CD4-positive, CD25-positive, alpha-beta regulatory T cell (primary cell): ENCODE data around the gene PLA2R1. TPM values are rescaled to one million over a fixed set of nuclear protein-coding genes. Genes with fewer than 3 reads are reported as not detected.

Source experiments
- ATAC-seq, 2 donors: fragments of 150-1000 bp; cut with Tn5 transposase; one replicate each; pipeline ENCODE4 v1.10.0; 2021; ENCODE audit warnings: low read depth in 2 of 2, moderate number of reproducible peaks in 2 of 2, moderate library complexity in 1 of 2
- DNase-seq, 3 donors: peaks; one replicate each; pipeline versions ENCODE4 v3.0.0 to v3.0.0-alpha.2; 2012 to 2022; ENCODE audit warnings: mixed read lengths in 1 of 3
- H3K27ac ChIP-seq: one replicate; pipeline ENCODE4 v1.7.0; 2013; ENCODE audit warnings: mild to moderate bottlenecking, low read length; ENCODE audit not compliant: insufficient read depth, poor library complexity, severe bottlenecking
- H3K27me3 ChIP-seq: one replicate; pipeline ENCODE4 v1.7.0; 2013; ENCODE audit warnings: low read length; ENCODE audit not compliant: control insufficient read depth, insufficient read depth
- H3K36me3 ChIP-seq: one replicate; pipeline ENCODE4 v1.7.0; 2013; ENCODE audit warnings: mild to moderate bottlenecking, low read length, moderate library complexity; ENCODE audit not compliant: control insufficient read depth, insufficient read depth
- H3K4me1 ChIP-seq: 2 replicates; pipeline ENCODE4 v1.7.0; 2013; ENCODE audit warnings: mild to moderate bottlenecking, low read length; ENCODE audit not compliant: insufficient read depth, control insufficient read depth, poor library complexity, severe bottlenecking
- H3K4me3 ChIP-seq: one replicate; pipeline ENCODE4 v1.7.0; 2013; ENCODE audit warnings: low read depth, mild to moderate bottlenecking, low read length, moderate library complexity
- H3K9me3 ChIP-seq, 2 experiments: 1 replicate in 1 of 2; 2 replicates in 1 of 2; pipeline ENCODE4 v1.7.0; 2013; ENCODE audit warnings: low read length in 2 of 2, mild to moderate bottlenecking in 1 of 2, moderate library complexity in 1 of 2; ENCODE audit not compliant: control insufficient read depth in 2 of 2
- H3K27ac Mint-ChIP-seq, 3 donors: one replicate each; pipeline ENCODE4 v1.8.0; 2020 to 2022; ENCODE audit warnings: mild to moderate bottlenecking in 3 of 3, mixed read lengths in 3 of 3, moderate library complexity in 2 of 3
- H3K27me3 Mint-ChIP-seq: one replicate; pipeline ENCODE4 v1.8.0; 2022; ENCODE audit warnings: mild to moderate bottlenecking, mixed read lengths
- H3K36me3 Mint-ChIP-seq: one replicate; pipeline ENCODE4 v1.8.0; 2020; ENCODE audit warnings: mixed read lengths
- H3K4me1 Mint-ChIP-seq, 4 donors: one replicate each; pipeline ENCODE4 v1.8.0; 2020 to 2022; ENCODE audit warnings: mixed read lengths in 4 of 4, mild to moderate bottlenecking in 1 of 4
- H3K4me3 Mint-ChIP-seq, 4 donors: one replicate each; pipeline ENCODE4 v1.8.0; 2020 to 2022; ENCODE audit warnings: mild to moderate bottlenecking in 4 of 4, mixed read lengths in 4 of 4, moderate library complexity in 3 of 4
- H3K9me3 Mint-ChIP-seq, 7 donors: one replicate each; pipeline ENCODE4 v1.8.0; 2020 to 2022; ENCODE audit warnings: mixed read lengths in 7 of 7, mild to moderate bottlenecking in 3 of 7, moderate library complexity in 2 of 7
- polyA plus RNA-seq, 4 donors: library from polyadenylated mRNA; unstranded; fragments of 300-500 nt; fragmentation: Illumina TruSeq; gene quantifications; one replicate each; pipeline ENCODE4 v1.2.3, GENCODE V29; 2021
- total RNA-seq: library from RNA; stranded (reverse); gene quantifications from one replicate; pipeline ENCODE4 v1.2.3, GENCODE V29; 2022

PLA2R1 gene
- total and polyA plus RNA-seq, 5 donors from 2014 or later: not detected

DNA sequence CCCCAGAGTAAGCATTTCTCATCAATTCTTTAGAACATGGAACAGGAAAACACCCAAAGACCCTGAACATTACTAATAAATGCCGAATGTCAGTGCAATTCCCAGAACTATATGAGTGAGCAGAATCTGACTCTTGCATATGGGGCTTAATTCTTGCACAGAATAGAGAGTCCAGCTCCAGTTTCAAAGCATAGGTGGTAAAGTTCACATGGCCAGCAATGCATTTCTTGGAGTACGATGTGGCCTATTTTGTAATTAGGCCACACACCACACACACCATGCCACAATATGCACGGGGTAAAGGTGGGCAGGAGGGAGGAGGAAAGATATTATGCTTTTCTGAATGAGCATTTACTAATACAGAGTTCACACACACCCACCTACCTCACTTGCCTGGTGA is 56.5 kb downstream of the PLA2R1 start:
- Mint-ChIP-seq H3K36me3 (no peaks in the 10 kb centered on the region), H3K9me3 (peaks cover 0 to 3% (median 0%) of the 10 kb centered on the region in 7 donors), H3K27me3 (peaks cover 24% of the 10 kb centered on the region), H3K4me3 (no peak overlapping the region), H3K27ac (no peak overlapping the region), H3K4me1 (no peaks in the 10 kb centered on the region)
- no peak for ATAC-seq
- Histone ChIP-seq H3K27me3 (peaks cover 2% of the 10 kb centered on the region), H3K36me3 (no peaks in the 10 kb centered on the region), H3K27ac (no peak overlapping the region), H3K4me1 (no peaks in the 10 kb centered on the region), H3K4me3 (no peak overlapping the region), H3K9me3 (no peaks in the 10 kb centered on the region)
- no peak for DNase-seq

DNA sequence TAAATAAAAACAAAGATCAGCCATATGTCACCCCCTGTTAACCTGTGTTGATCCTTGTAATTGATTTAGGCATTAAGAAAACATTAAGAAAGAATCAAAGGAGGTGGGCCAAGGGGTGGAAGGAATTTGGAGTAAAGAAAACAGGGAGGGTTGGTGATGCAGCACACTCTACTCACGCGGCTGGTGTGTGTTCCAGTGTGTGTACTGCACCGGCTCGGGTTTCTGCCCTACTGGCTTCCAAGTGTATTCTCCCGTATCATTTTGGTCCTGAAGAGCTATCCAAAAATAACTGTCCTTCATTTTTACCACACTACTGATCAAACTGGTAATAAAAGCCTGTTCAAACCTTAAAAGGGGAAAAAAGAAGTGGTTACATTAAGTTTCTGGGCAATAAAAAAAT is 56.9 kb downstream of the PLA2R1 start:
- ATAC-seq: no peak
- H3K27me3 Mint-ChIP-seq: peaks cover 26% of the 10 kb centered on the region

DNA sequence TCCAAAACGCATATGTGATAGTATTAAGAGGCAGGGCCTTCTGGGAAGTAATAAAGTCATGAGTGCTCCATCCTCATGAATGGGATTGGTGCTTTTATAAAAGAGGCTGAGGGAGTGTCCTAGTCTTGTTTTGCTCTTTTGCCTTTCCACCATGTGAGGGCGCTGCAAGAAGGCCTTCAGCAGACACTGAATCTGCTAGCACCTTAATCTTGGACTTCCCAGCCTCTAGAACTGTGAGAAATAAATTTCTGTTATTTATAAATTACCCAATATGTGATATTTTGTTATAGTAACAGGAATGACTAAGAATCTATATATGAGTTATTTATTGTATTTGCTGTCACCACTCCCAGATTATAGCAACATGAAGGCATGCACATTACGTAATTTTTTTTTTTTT is 63.5 kb downstream of the PLA2R1 start:
- Histone ChIP-seq H3K4me3 (no peak overlapping the region), H3K4me1 (no peaks in the 10 kb centered on the region), H3K27me3 (peaks cover 9% of the 10 kb centered on the region), H3K9me3 (no peaks in the 10 kb centered on the region), H3K27ac (no peak overlapping the region), H3K36me3 (no peaks in the 10 kb centered on the region)
- H3K4me1 Mint-ChIP-seq: no peaks in the 10 kb centered on the region
- H3K27me3 Mint-ChIP-seq: peaks cover 33% of the 10 kb centered on the region
- ATAC-seq (no peak), DNase-seq (no peak)
- peaks cover 0 to 4% (median 0%) of the 10 kb centered on the region in 7 donors for H3K9me3 Mint-ChIP-seq
- H3K4me3 Mint-ChIP-seq: no peak overlapping the region
- no peaks in the 10 kb centered on the region for H3K36me3 Mint-ChIP-seq
- H3K27ac Mint-ChIP-seq: no peak overlapping the region

More for the DNA sequence above, 56.9 kb downstream of the PLA2R1 start:
- Mint-ChIP-seq H3K4me1 (no peaks in the 10 kb centered on the region), H3K9me3 (peaks cover 0 to 3% (median 0%) of the 10 kb centered on the region in 7 donors), H3K36me3 (no peaks in the 10 kb centered on the region), H3K27ac (no peak overlapping the region), H3K4me3 (no peak overlapping the region)
- no peak for DNase-seq
- Histone ChIP-seq H3K9me3 (no peaks in the 10 kb centered on the region), H3K4me1 (no peaks in the 10 kb centered on the region), H3K27me3 (peaks cover 2% of the 10 kb centered on the region), H3K4me3 (no peak overlapping the region), H3K27ac (no peak overlapping the region), H3K36me3 (no peaks in the 10 kb centered on the region)

DNA sequence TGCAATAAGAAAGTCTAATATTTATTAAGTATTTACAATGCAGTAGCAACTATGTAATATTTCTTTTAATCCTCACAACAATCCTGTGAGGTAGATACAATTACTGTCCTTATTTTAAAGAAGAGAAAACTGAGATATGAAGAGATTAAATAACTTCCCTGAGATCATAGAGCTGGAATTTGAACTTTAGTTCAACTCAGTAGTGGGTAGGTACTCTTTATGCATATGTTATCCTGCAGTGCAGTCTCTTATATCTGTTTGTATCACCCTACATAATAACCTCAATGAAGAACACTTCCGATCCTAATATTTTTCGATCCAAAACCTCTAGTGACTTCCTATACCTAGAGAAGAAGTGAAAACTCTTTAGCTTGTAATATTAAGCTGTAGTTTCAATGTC is 64.2 kb downstream of the PLA2R1 start:
- H3K9me3 Mint-ChIP-seq: peaks cover 0 to 4% (median 0%) of the 10 kb centered on the region in 7 donors
- peaks cover 12% of the 10 kb centered on the region for H3K27me3 ChIP-seq
- H3K27ac ChIP-seq: no peak overlapping the region
- no peaks in the 10 kb centered on the region for H3K36me3 ChIP-seq
- H3K4me3 Mint-ChIP-seq: no peak overlapping the region
- no peaks in the 10 kb centered on the region for H3K36me3 Mint-ChIP-seq
- no peak overlapping the region for H3K27ac Mint-ChIP-seq
- DNase-seq (no peak), ATAC-seq (no peak)
- H3K4me1 ChIP-seq: no peaks in the 10 kb centered on the region
- H3K27me3 Mint-ChIP-seq: peaks cover 29% of the 10 kb centered on the region
- no peak overlapping the region for H3K4me3 ChIP-seq
- no peaks in the 10 kb centered on the region for H3K9me3 ChIP-seq
- H3K4me1 Mint-ChIP-seq: no peaks in the 10 kb centered on the region

DNA sequence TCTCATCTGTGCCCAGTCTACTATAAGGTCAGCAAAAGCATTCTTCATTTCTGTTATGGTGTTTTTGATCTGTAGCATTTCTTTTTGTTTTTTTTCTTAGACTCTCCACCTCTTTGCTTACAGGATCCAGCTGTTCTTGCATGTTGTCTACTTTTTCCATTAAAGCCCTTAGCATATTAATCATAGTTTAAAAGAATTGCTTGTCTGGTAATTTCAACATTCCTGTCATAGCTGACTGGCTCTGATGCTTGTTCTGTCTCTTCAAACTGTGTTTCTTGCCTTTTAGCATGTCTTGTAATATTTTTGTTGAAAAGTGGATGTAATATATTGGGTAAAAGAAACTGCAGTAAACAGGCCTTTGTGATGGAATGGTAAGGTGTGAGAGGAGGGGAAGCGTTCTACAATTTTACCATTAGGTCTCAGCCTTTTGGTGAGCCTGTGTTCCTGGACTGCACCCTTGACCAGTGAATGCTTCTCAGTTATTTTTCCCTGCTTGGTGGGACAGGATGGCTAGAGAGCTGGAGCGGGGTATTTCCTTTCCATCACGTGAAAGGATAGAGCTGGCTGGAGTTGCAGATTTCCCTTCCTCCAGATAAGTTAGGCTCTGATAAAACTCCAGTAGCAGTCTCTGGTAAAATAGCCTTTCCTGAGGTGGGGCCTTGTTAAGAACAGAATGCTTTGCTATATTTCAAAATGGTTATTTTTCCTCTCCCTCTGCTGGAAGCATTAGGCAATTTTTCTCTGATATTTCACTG is 65.4 kb downstream of the PLA2R1 start:
- peaks cover 0 to 4% (median 0%) of the 10 kb centered on the region in 7 donors for H3K9me3 Mint-ChIP-seq
- ATAC-seq: no peak
- no peak overlapping the region for H3K27ac ChIP-seq
- H3K36me3 Mint-ChIP-seq: no peaks in the 10 kb centered on the region
- no peaks in the 10 kb centered on the region for H3K9me3 ChIP-seq
- H3K27ac Mint-ChIP-seq: no peak overlapping the region
- H3K27me3 ChIP-seq: peaks cover 12% of the 10 kb centered on the region
- H3K4me3 ChIP-seq: no peak overlapping the region
- DNase-seq: no peak
- H3K4me1 Mint-ChIP-seq: no peaks in the 10 kb centered on the region
- H3K4me3 Mint-ChIP-seq: no peak overlapping the region
- no peaks in the 10 kb centered on the region for H3K4me1 ChIP-seq
- peaks cover 34% of the 10 kb centered on the region for H3K27me3 Mint-ChIP-seq
- no peaks in the 10 kb centered on the region for H3K36me3 ChIP-seq

DNA sequence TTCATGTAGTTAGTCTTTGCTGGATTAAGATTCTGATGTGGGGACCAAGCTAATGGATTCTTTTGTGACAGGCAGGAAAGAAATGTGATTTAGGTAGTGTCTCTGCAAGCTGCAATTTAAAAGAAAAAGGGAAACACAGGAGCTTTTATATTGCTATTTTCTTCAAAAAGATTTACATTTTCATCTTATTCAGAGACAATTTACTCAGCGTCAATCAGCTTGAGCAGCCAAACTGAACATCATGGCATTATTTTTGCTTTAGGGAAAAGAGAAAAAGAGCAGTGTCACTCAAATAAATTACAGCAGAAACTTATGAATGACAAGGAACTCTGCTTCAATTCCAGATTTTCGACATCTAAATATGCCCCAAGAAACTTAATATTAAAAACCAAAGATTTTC is 67.4 kb downstream of the PLA2R1 start:
- DNase-seq: no peak
- no peaks in the 10 kb centered on the region for H3K36me3 Mint-ChIP-seq
- peaks cover 0 to 4% (median 0%) of the 10 kb centered on the region in 7 donors for H3K9me3 Mint-ChIP-seq
- H3K27ac ChIP-seq: no peak overlapping the region
- H3K4me1 ChIP-seq: no peaks in the 10 kb centered on the region
- H3K4me1 Mint-ChIP-seq: no peaks in the 10 kb centered on the region
- peaks cover 9% of the 10 kb centered on the region for H3K27me3 ChIP-seq
- H3K4me3 Mint-ChIP-seq: no peak overlapping the region
- H3K36me3 ChIP-seq: no peaks in the 10 kb centered on the region
- no peaks in the 10 kb centered on the region for H3K9me3 ChIP-seq
- no peak overlapping the region for H3K4me3 ChIP-seq
- no peak overlapping the region for H3K27ac Mint-ChIP-seq
- peaks cover 22% of the 10 kb centered on the region for H3K27me3 Mint-ChIP-seq
- ATAC-seq: no peak

DNA sequence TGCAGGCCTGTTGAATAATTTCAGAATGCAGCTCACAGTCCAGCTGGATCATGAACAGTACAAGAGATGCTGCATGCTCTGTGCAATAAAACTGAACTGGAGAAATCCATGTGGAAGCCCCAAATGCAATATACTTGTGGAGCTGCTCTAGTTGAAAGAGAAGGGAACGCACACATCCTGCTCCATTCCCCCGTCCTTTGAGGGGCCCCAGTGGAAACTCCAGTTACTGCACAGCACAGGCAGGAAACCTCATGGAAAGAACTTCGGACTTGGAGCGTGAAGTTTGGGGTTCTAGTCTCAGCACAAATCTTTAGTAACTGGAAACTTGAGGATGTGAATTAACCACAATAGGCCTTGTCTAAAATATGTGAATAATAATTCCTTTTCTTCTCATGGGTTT is 73.2 kb downstream of the PLA2R1 start:
- Mint-ChIP-seq H3K27me3 (peaks cover 23% of the 10 kb centered on the region), H3K36me3 (no peaks in the 10 kb centered on the region)

DNA sequence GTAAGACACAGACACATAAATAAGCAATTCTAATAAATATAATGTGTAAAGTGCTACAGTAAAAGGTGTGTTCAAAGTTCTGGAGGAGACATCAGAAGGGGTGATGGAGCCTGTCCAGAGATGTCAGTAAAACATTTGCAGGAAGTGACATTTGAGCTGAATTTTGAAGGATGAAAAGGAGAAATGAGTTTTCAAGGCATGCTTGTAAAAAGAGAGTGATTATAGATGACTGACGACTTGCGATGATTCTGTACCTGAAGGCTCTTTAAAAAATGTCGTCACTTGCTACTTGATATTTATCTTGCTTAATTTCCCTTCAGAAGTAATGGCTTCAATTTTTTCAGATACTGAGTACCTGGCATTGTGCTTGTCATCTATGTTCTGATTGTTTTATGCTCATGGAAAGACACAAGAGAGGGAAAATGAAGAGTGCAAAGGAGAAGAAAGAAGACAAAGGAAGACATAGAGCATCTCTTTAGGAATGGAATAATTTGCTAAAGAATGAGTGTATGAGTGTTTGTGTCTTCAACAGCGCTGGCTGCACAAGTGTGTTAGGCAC is 73.9 kb downstream of the PLA2R1 start:
- no peak for ATAC-seq

More for the DNA sequence above, 73.2 kb downstream of the PLA2R1 start:
- Histone ChIP-seq H3K27ac (no peak overlapping the region), H3K4me1 (no peaks in the 10 kb centered on the region), H3K9me3 (no peaks in the 10 kb centered on the region), H3K36me3 (no peaks in the 10 kb centered on the region), H3K27me3 (peaks cover 6% of the 10 kb centered on the region), H3K4me3 (no peak overlapping the region)
- DNase-seq (no peak), ATAC-seq (no peak)
- Mint-ChIP-seq H3K9me3 (peaks cover 0 to 3% (median 0%) of the 10 kb centered on the region in 7 donors), H3K27ac (no peak overlapping the region), H3K4me3 (no peak overlapping the region), H3K4me1 (no peaks in the 10 kb centered on the region)

More for the DNA sequence above, 73.9 kb downstream of the PLA2R1 start:
- Mint-ChIP-seq H3K9me3 (peaks cover 0 to 3% (median 0%) of the 10 kb centered on the region in 7 donors), H3K4me1 (no peaks in the 10 kb centered on the region), H3K4me3 (no peak overlapping the region), H3K27me3 (peaks cover 23% of the 10 kb centered on the region), H3K27ac (no peak overlapping the region), H3K36me3 (no peaks in the 10 kb centered on the region)
- peaks cover 5% of the 10 kb centered on the region for H3K27me3 ChIP-seq
- no peaks in the 10 kb centered on the region for H3K4me1 ChIP-seq
- H3K27ac ChIP-seq: no peak overlapping the region
- H3K36me3 ChIP-seq: no peaks in the 10 kb centered on the region
- no peak for DNase-seq
- H3K9me3 ChIP-seq: no peaks in the 10 kb centered on the region
- no peak overlapping the region for H3K4me3 ChIP-seq
